ENCODE data around the gene FLNA. TPM values are rescaled to one million over a fixed set of nuclear protein-coding genes. Genes with fewer than 3 reads are reported as not detected.
A peak's percentile ranks its signal among the peaks of the same experiment; 100 is the strongest.

The FLNA gene
- total and polyA plus RNA-seq, 9 of the 15 experiments (the other 6 are each of a cell fraction or from before 2014, with no cell fraction given) = 6.2 to 735 (median 135) TPM

- TF ChIP-seq POLR2H (tag; IDR thresholded peaks at IDR 0.05; ENCODE audit: low read depth) (no peak), NCOR1 (IDR thresholded peaks at IDR 0.05) (no peak), ZNF518B (CRISPR knock-in tag; IDR thresholded peaks at IDR 0.05) (no peak), MED1 (CRISPR knock-in tag; IDR thresholded peaks at IDR 0.05; ENCODE audit: borderline replicate concordance) (no peak), XRCC4 (IDR thresholded peaks at IDR 0.05; ENCODE audit: extremely low read depth, insufficient read depth, insufficient read length) (no peak), TRIM25 (IDR thresholded peaks at IDR 0.05; ENCODE audit: borderline replicate concordance) (no peak), ZNF707 (CRISPR knock-in tag; conservative IDR thresholded peaks at IDR 0.05) (no peak), SMARCA4 (IDR thresholded peaks at IDR 0.05) (peak; percentile 64), ZEB2 (IDR thresholded peaks at IDR 0.05) (no peak), GTF2E2 (tag; IDR thresholded peaks at IDR 0.05) (no peak), BCOR (IDR thresholded peaks at IDR 0.05) (no peak), POLR3G (IDR thresholded peaks at IDR 0.05; ENCODE audit: extremely low read depth, insufficient read length, insufficient replicate concordance) (no peak), RBFOX2 (IDR thresholded peaks at IDR 0.05; ENCODE audit: low read depth, low read length) (peak; percentile 69), CHD4 (IDR thresholded peaks at IDR 0.05; ENCODE audit: insufficient read depth, insufficient replicate concordance, low read depth, low read length, poor library complexity, severe bottlenecking) (no peak), RFX5 (IDR thresholded peaks at IDR 0.05; ENCODE audit: low read depth, low read length) (peak; percentile 82)
- TF ChIP-seq, protein P1, sequence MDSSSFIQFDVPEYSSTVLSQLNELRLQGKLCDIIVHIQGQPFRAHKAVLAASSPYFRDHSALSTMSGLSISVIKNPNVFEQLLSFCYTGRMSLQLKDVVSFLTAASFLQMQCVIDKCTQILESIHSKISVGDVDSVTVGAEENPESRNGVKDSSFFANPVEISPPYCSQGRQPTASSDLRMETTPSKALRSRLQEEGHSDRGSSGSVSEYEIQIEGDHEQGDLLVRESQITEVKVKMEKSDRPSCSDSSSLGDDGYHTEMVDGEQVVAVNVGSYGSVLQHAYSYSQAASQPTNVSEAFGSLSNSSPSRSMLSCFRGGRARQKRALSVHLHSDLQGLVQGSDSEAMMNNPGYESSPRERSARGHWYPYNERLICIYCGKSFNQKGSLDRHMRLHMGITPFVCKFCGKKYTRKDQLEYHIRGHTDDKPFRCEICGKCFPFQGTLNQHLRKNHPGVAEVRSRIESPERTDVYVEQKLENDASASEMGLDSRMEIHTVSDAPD (CRISPR knock-in tag; IDR thresholded peaks at IDR 0.05) = no peak
- TF ChIP-seq, protein P2, sequence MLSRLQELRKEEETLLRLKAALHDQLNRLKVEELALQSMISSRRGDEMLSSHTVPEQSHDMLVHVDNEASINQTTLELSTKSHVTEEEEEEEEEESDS (CRISPR knock-in tag; IDR thresholded peaks at IDR 0.05) = no peak
- TF ChIP-seq, protein P3, sequence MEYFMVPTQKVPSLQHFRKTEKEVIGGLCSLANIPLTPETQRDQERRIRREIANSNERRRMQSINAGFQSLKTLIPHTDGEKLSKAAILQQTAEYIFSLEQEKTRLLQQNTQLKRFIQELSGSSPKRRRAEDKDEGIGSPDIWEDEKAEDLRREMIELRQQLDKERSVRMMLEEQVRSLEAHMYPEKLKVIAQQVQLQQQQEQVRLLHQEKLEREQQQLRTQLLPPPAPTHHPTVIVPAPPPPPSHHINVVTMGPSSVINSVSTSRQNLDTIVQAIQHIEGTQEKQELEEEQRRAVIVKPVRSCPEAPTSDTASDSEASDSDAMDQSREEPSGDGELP (CRISPR knock-in tag; IDR thresholded peaks at IDR 0.05; ENCODE audit: borderline replicate concordance) = peak; percentile 62; the same call in 1 of the 2 replicates
Observed at GRCh38 chrX:154409222-154409871, 34.9 kb upstream of the FLNA start, which contains the start of gene DNASE1L1 (continued).
